K562 (cell line): ENCODE measurements around the gene TLN1. TPM values are rescaled to one million over a fixed set of nuclear protein-coding genes. Genes with fewer than 3 reads are reported as not detected.

Source experiments
- microRNA-seq: library from miRNA; unstranded; fragments of <30 nt; microRNA quantifications from one replicate; pipeline ENCODE4, GENCODE V29; 2018; ENCODE audit warnings: borderline microRNAs expressed
- polyA plus RNA-seq, 8 experiments: library from polyadenylated mRNA; depleted of rRNA in 4 of 8; stranded (reverse) in 5 of 8; unstranded in 3 of 8; fragments of >200 nt; fragmentation: Nextera tagmentation in 2 of 8; fragmentation: Illumina TruSeq in 1 of 8; extraction: Ambion mirVana in 2 of 8; extraction: Trizol in 1 of 8; gene quantifications; 2 replicates each; pipeline versions ENCODE4 v1.2.1 to v1.2.3, GENCODE V29; 2011 to 2014; ENCODE audit warnings: inconsistent platforms in 1 of 8, missing spikeins in 1 of 8
- small RNA-seq: library from RNA; depleted of rRNA; stranded (forward); fragments of <200 nt; gene quantifications from one replicate; pipeline ENCODE3, GENCODE V24; 2014
- total RNA-seq, 7 experiments: library from RNA; depleted of rRNA in 6 of 7; stranded (reverse); fragments of >200 nt in 6 of 7; fragmentation: Illumina TruSeq in 2 of 7; extraction: Trizol in 2 of 7; gene quantifications; 2 replicates each; pipeline versions ENCODE4 v1.2.1 to v1.2.3, GENCODE V29; 2011 to 2021; ENCODE audit warnings: low replicate concordance in 1 of 7

Gene TLN1
- total and polyA plus RNA-seq, 9 of the 15 experiments (the other 6 are each of a cell fraction or from before 2014, with no cell fraction given): 3.6 to 240 (median 54.8) TPM

Small RNA genes within 50 kb of the gene (microRNA-seq; reads per million reads assigned to microRNA genes)
- gene MIR6852 (not detected), gene MIR6853 (not detected)

Small RNA genes within 50 kb of the gene (small RNA-seq; reads per million reads assigned to genes)
- gene MIR6853 (not detected), gene RMRP (not detected), gene RN7SL22P (not detected)

Other genes with a start within 250 kb of the TLN1 start
Only the 7 nearest of the 22 such genes appear.
- 0.36 and 0.45 TPM in 2 replicates for gene CA9, start 58.3 kb downstream of the TLN1 start, total RNA-seq (2014; rRNA removed)
- not detected in 2 replicates for gene CA9, start 58.3 kb downstream of the TLN1 start, total RNA-seq (2014; rRNA removed; fragmentation: Illumina TruSeq; extraction: Trizol)
- not detected in 2 replicates for gene CA9, start 58.3 kb downstream of the TLN1 start, total RNA-seq (2015; rRNA removed; fragmentation: Illumina TruSeq; extraction: Trizol)
- 0.63 and 0.73 TPM in 2 replicates for gene CA9, start 58.3 kb downstream of the TLN1 start, total RNA-seq (2021)
- 10.6 and 13.0 TPM in 2 replicates for gene CA9, start 58.3 kb downstream of the TLN1 start, polyA plus RNA-seq (2011; rRNA removed)
- gene CA9, start 58.3 kb downstream of the TLN1 start, polyA plus RNA-seq (2014; fragmentation: Illumina TruSeq; extraction: Trizol): 0.15 and 0.24 TPM in 2 replicates
- not detected for gene CA9, start 58.3 kb downstream of the TLN1 start, polyA plus RNA-seq (2014; fragmentation: Nextera tagmentation; extraction: Ambion mirVana)
- gene CA9, start 58.3 kb downstream of the TLN1 start, polyA plus RNA-seq (2014; rRNA removed): 0.60 TPM in 1 of 2 replicates, not detected in the other
- 4.5 TPM in 2 replicates for gene TPM2, start 42.3 kb downstream of the TLN1 start, total RNA-seq (2014; rRNA removed)
- gene TPM2, start 42.3 kb downstream of the TLN1 start, total RNA-seq (2014; rRNA removed; fragmentation: Illumina TruSeq; extraction: Trizol): 1.7 and 1.8 TPM in 2 replicates
- 2.9 and 3.3 TPM in 2 replicates for gene TPM2, start 42.3 kb downstream of the TLN1 start, total RNA-seq (2015; rRNA removed; fragmentation: Illumina TruSeq; extraction: Trizol)
- 6.9 and 9.1 TPM in 2 replicates for gene TPM2, start 42.3 kb downstream of the TLN1 start, total RNA-seq (2021)
- 4.6 and 7.9 TPM in 2 replicates for gene TPM2, start 42.3 kb downstream of the TLN1 start, polyA plus RNA-seq (2011; rRNA removed)
- 4.9 and 5.2 TPM in 2 replicates for gene TPM2, start 42.3 kb downstream of the TLN1 start, polyA plus RNA-seq (2014; fragmentation: Illumina TruSeq; extraction: Trizol)
- gene TPM2, start 42.3 kb downstream of the TLN1 start, polyA plus RNA-seq (2014; fragmentation: Nextera tagmentation; extraction: Ambion mirVana): under 1 TPM; 0.28 to 0.56 TPM
- 9.8 and 16.1 TPM in 2 replicates for gene TPM2, start 42.3 kb downstream of the TLN1 start, polyA plus RNA-seq (2014; rRNA removed)
- gene CREB3, start 471 bp upstream of the TLN1 start, total RNA-seq (2014; rRNA removed): 18.3 and 19.3 TPM in 2 replicates
- 10.6 and 10.8 TPM in 2 replicates for gene CREB3, start 471 bp upstream of the TLN1 start, total RNA-seq (2014; rRNA removed; fragmentation: Illumina TruSeq; extraction: Trizol)
- 13.1 and 14.9 TPM in 2 replicates for gene CREB3, start 471 bp upstream of the TLN1 start, total RNA-seq (2015; rRNA removed; fragmentation: Illumina TruSeq; extraction: Trizol)
- gene CREB3, start 471 bp upstream of the TLN1 start, total RNA-seq (2021): 16.5 and 17.0 TPM in 2 replicates
- gene CREB3, start 471 bp upstream of the TLN1 start, polyA plus RNA-seq (2011; rRNA removed): 8.1 and 9.4 TPM in 2 replicates
- 17.1 and 18.3 TPM in 2 replicates for gene CREB3, start 471 bp upstream of the TLN1 start, polyA plus RNA-seq (2014; fragmentation: Illumina TruSeq; extraction: Trizol)
- gene CREB3, start 471 bp upstream of the TLN1 start, polyA plus RNA-seq (2014; fragmentation: Nextera tagmentation; extraction: Ambion mirVana): 1 to 10 TPM; 5.7 to 9.4 TPM
- gene CREB3, start 471 bp upstream of the TLN1 start, polyA plus RNA-seq (2014; rRNA removed): 15.3 TPM in 2 replicates
- gene GBA2, start 17.0 kb upstream of the TLN1 start, total RNA-seq (2014; rRNA removed): 28.5 and 32.6 TPM in 2 replicates
- gene GBA2, start 17.0 kb upstream of the TLN1 start, total RNA-seq (2014; rRNA removed; fragmentation: Illumina TruSeq; extraction: Trizol): 27.2 and 29.3 TPM in 2 replicates
- 32.1 and 32.7 TPM in 2 replicates for gene GBA2, start 17.0 kb upstream of the TLN1 start, total RNA-seq (2015; rRNA removed; fragmentation: Illumina TruSeq; extraction: Trizol)
- 39.4 and 45.0 TPM in 2 replicates for gene GBA2, start 17.0 kb upstream of the TLN1 start, total RNA-seq (2021)
- 42.2 and 58.0 TPM in 2 replicates for gene GBA2, start 17.0 kb upstream of the TLN1 start, polyA plus RNA-seq (2011; rRNA removed)
- 38.4 and 40.3 TPM in 2 replicates for gene GBA2, start 17.0 kb upstream of the TLN1 start, polyA plus RNA-seq (2014; fragmentation: Illumina TruSeq; extraction: Trizol)
- gene GBA2, start 17.0 kb upstream of the TLN1 start, polyA plus RNA-seq (2014; fragmentation: Nextera tagmentation; extraction: Ambion mirVana): 10 to 100 TPM; 14.1 to 24.3 TPM
- 60.4 and 63.2 TPM in 2 replicates for gene GBA2, start 17.0 kb upstream of the TLN1 start, polyA plus RNA-seq (2014; rRNA removed)
- 6.5 and 7.5 TPM in 2 replicates for gene RGP1, start 17.1 kb upstream of the TLN1 start, total RNA-seq (2014; rRNA removed)
- gene RGP1, start 17.1 kb upstream of the TLN1 start, total RNA-seq (2014; rRNA removed; fragmentation: Illumina TruSeq; extraction: Trizol): 6.5 and 7.0 TPM in 2 replicates
- gene RGP1, start 17.1 kb upstream of the TLN1 start, total RNA-seq (2015; rRNA removed; fragmentation: Illumina TruSeq; extraction: Trizol): 6.5 and 6.7 TPM in 2 replicates
- 12.3 and 13.8 TPM in 2 replicates for gene RGP1, start 17.1 kb upstream of the TLN1 start, total RNA-seq (2021)
- gene RGP1, start 17.1 kb upstream of the TLN1 start, polyA plus RNA-seq (2011; rRNA removed): 10.1 and 11.0 TPM in 2 replicates
- gene RGP1, start 17.1 kb upstream of the TLN1 start, polyA plus RNA-seq (2014; fragmentation: Illumina TruSeq; extraction: Trizol): 9.8 and 10.7 TPM in 2 replicates
- gene RGP1, start 17.1 kb upstream of the TLN1 start, polyA plus RNA-seq (2014; fragmentation: Nextera tagmentation; extraction: Ambion mirVana): under 1 TPM; 0.42 to 0.95 TPM
- 6.9 and 7.9 TPM in 2 replicates for gene RGP1, start 17.1 kb upstream of the TLN1 start, polyA plus RNA-seq (2014; rRNA removed)
- gene MSMP, start 22.1 kb upstream of the TLN1 start, total RNA-seq (2014; rRNA removed): not detected in 2 replicates
- not detected in 2 replicates for gene MSMP, start 22.1 kb upstream of the TLN1 start, total RNA-seq (2014; rRNA removed; fragmentation: Illumina TruSeq; extraction: Trizol)
- gene MSMP, start 22.1 kb upstream of the TLN1 start, total RNA-seq (2015; rRNA removed; fragmentation: Illumina TruSeq; extraction: Trizol): not detected in 2 replicates
- 0.60 and 0.87 TPM in 2 replicates for gene MSMP, start 22.1 kb upstream of the TLN1 start, total RNA-seq (2021)
- gene MSMP, start 22.1 kb upstream of the TLN1 start, polyA plus RNA-seq (2011; rRNA removed): not detected in 2 replicates
- gene MSMP, start 22.1 kb upstream of the TLN1 start, polyA plus RNA-seq (2014; fragmentation: Illumina TruSeq; extraction: Trizol): not detected in 2 replicates
- not detected for gene MSMP, start 22.1 kb upstream of the TLN1 start, polyA plus RNA-seq (2014; fragmentation: Nextera tagmentation; extraction: Ambion mirVana)
- not detected in 2 replicates for gene MSMP, start 22.1 kb upstream of the TLN1 start, polyA plus RNA-seq (2014; rRNA removed)
- gene NPR2, start 59.4 kb upstream of the TLN1 start, total RNA-seq (2014; rRNA removed): 2.8 and 4.9 TPM in 2 replicates
- 3.6 and 3.7 TPM in 2 replicates for gene NPR2, start 59.4 kb upstream of the TLN1 start, total RNA-seq (2014; rRNA removed; fragmentation: Illumina TruSeq; extraction: Trizol)
- 4.7 and 5.5 TPM in 2 replicates for gene NPR2, start 59.4 kb upstream of the TLN1 start, total RNA-seq (2015; rRNA removed; fragmentation: Illumina TruSeq; extraction: Trizol)
- gene NPR2, start 59.4 kb upstream of the TLN1 start, total RNA-seq (2021): 6.0 and 6.9 TPM in 2 replicates
- 12.9 and 14.5 TPM in 2 replicates for gene NPR2, start 59.4 kb upstream of the TLN1 start, polyA plus RNA-seq (2011; rRNA removed)
- 6.2 and 7.3 TPM in 2 replicates for gene NPR2, start 59.4 kb upstream of the TLN1 start, polyA plus RNA-seq (2014; fragmentation: Illumina TruSeq; extraction: Trizol)
- 1 to 10 TPM; 2.4 to 6.4 TPM for gene NPR2, start 59.4 kb upstream of the TLN1 start, polyA plus RNA-seq (2014; fragmentation: Nextera tagmentation; extraction: Ambion mirVana)
- 5.5 and 10.5 TPM in 2 replicates for gene NPR2, start 59.4 kb upstream of the TLN1 start, polyA plus RNA-seq (2014; rRNA removed)